Measurements from ENCODE around the gene HOXB2. TPM values are rescaled to one million over a fixed set of nuclear protein-coding genes. Genes with fewer than 3 reads are reported as not detected.
A peak's percentile ranks its signal among the peaks of the same experiment; 100 is the strongest.

HOXB2 gene
- total and polyA plus RNA-seq, 3 donors from 2014 or later: 1.8 to 4.2 (median 3.3) TPM

DNA sequence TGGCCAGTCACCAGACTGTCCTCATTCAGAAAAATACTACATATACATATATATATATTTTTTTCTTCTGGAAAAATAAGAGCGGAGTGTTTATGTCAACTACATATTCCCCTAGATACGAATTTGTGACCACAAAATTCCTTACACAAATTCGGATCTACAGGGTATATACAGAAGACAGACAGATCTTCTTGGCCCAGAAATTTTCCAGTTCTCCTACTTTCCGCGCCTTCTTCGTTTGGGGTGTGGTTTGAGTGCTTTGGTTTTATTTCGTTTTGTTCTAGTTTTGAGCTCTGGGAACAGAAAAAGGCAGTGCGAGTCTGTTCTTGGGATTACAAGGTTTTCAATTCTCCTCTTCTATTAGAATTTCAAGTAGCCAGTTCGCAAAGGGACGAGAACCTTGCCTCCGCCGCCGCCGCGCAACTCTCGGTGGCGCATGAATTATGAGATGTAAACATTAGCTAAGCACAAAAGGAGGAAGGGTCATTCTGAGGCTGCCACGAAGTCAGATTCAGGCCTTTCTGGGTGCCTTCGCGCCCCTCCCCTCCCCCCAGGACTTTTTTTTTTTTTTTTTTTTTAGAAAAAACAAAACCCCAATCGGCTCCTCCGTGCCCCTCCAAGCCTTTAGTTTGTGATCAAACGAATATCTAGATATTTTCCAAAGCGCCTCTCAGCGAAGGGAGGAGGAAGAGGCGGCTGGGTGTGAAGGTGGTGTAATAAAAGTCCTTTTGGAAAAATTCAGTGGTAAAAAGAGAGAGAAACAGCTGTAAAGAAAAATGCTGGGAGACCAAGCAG, 35.0 kb upstream of the HOXB2 start:
- H3K9me3 ChIP-seq: no peaks in the 10 kb centered on the region
- intact Hi-C loops (cut with DNase I; ENCODE audit: low total_unique reads): no loop called here
- H3K4me3 ChIP-seq: peak overlapping the region in 1 of 2 donors; percentile 43
- H3K27ac ChIP-seq: no peak overlapping the region
- TF ChIP-seq POLR2A (IDR thresholded peaks at IDR 0.05): no peak
- TF ChIP-seq, protein P1, sequence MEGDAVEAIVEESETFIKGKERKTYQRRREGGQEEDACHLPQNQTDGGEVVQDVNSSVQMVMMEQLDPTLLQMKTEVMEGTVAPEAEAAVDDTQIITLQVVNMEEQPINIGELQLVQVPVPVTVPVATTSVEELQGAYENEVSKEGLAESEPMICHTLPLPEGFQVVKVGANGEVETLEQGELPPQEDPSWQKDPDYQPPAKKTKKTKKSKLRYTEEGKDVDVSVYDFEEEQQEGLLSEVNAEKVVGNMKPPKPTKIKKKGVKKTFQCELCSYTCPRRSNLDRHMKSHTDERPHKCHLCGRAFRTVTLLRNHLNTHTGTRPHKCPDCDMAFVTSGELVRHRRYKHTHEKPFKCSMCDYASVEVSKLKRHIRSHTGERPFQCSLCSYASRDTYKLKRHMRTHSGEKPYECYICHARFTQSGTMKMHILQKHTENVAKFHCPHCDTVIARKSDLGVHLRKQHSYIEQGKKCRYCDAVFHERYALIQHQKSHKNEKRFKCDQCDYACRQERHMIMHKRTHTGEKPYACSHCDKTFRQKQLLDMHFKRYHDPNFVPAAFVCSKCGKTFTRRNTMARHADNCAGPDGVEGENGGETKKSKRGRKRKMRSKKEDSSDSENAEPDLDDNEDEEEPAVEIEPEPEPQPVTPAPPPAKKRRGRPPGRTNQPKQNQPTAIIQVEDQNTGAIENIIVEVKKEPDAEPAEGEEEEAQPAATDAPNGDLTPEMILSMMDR (IDR thresholded peaks at IDR 0.05): no peak
- no peaks in the 10 kb centered on the region for H3K27me3 ChIP-seq
- H3K4me1 ChIP-seq: peaks cover 7% of the 10 kb centered on the region
- DNase-seq: no peak
- WGBS, 2 donors: 10 to 14% methylated on average over 26 of the region's 26 CpGs
- no peaks in the 10 kb centered on the region for H3K36me3 ChIP-seq (ENCODE audit: low read depth, missing control alignments)

DNA sequence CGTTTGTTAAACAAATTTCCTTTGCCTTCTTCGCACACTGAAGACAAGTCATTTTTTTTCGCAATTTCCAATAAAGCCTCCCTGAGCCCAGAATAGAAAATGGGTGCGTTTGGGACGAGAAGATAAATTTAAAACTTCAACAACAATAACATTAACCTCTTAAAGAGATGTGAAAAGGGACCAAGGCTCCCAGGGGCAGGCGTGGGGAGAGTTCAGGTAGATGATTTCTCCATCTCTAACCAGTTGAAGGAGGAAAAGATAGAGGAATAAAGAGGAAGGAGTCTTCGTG, 34.5 kb upstream of the HOXB2 start:
- Histone ChIP-seq H3K27me3 (no peaks in the 10 kb centered on the region), H3K4me3 (peak overlapping the region in 1 of 2 donors; percentile 43), H3K27ac (no peak overlapping the region), H3K4me1 (peaks cover 6% of the 10 kb centered on the region), H3K9me3 (no peaks in the 10 kb centered on the region), H3K36me3 (ENCODE audit: low read depth, missing control alignments) (no peaks in the 10 kb centered on the region)
- intact Hi-C loops (cut with DNase I; ENCODE audit: low total_unique reads): no loop called here
- DNase-seq: no peak
- TF ChIP-seq POLR2A (IDR thresholded peaks at IDR 0.05): no peak
- TF ChIP-seq, protein P1 (IDR thresholded peaks at IDR 0.05): no peak
- 14 to 20% methylated on average over 7 of the region's 7 CpGs for WGBS, 2 donors

DNA sequence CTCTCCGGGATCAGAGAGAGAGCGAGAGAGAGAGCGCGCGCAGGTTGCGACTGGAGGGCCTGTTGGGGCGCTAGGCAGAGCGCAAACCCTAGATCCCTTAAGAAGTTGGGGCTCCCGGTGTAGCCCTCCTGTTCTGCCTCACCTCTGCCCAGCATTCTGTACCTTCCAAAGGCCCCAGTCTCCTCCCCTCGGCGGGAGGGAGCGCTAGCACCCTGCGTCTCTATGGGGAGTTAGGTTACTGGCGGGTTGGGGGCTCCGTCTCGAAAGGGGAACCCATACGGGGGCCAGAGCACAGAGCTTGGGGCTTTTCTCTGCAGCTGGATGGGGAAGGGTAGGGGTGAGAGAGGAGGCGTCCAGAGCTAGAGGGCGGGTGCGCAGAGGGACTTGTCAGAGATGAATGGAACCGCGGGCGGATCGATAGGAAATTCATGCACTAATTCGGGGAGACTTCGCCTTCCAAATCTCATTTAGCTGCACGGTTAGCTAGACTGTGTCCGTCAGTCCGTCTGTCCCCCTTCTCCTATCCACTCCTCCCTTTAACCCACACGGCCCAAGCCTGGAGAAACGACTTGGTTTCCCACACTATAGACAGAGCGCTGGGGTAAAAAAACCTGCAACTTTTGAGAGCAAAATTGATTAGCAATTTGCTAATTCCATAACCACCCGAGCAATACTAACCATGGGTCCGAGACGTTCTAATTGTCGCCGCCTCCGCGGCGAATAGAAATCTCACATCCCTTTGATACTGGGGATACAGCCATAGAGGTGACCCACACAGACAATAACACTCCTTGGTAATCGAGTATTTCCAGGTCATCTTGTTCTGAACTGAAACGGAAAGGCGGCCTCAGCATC, 33.9 kb upstream of the HOXB2 start:
- Histone ChIP-seq H3K4me3 (peak overlapping the region; percentile 40 to 43), H3K4me1 (peaks cover 6% of the 10 kb centered on the region), H3K27me3 (no peaks in the 10 kb centered on the region), H3K9me3 (no peaks in the 10 kb centered on the region), H3K27ac (no peak overlapping the region), H3K36me3 (ENCODE audit: low read depth, missing control alignments) (no peaks in the 10 kb centered on the region)
- intact Hi-C loops (cut with DNase I; ENCODE audit: low total_unique reads): no loop called here
- WGBS, 2 donors: 9% methylated on average over 33 to 43 of the region's 43 CpGs
- no peak for TF ChIP-seq POLR2A (IDR thresholded peaks at IDR 0.05)
- TF ChIP-seq, protein P1 (IDR thresholded peaks at IDR 0.05): no peak
- no peak for DNase-seq

DNA sequence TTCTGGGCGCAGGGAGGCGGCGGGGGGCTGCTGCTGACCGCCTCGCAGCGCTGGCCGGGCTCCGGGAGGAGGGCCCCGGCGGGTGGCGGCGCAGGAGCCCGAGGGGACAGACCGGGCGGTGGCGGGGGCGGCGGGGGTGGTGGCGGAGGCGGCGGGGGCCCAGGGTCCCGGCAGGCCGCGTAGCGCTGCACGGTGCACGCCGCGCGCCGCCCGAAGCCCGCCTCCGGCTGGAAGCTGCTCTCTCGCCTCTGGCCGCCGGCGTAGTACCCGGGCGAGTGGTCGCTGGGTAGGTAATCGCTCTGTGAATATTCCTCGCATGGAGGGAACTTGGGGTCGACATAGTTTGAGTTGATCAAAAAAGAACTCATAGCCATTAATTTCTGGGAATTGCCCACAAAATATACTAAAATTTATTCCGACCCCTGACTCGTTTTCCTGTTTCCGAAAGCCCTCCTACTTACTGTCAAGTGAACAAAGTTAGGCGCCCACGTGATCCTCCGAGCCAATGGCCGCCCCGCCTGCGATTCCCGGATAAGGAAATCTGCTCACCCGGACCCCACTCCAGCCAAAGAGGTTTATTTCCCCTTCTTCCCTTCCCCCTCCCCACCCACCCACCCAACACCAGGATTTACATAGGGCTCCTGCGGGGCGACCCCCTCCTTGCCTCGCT, 33.2 kb upstream of the HOXB2 start, which contains the start of gene HOXB4:
TSS of gene HOXB4 (minus strand) at position 405 of the 670 bp plus-strand sequence. CDS start at position 374, 31 bp downstream.
- Histone ChIP-seq H3K4me1 (peaks cover 6% of the 10 kb centered on the region), H3K27ac (no peak within 1 kb of the TSS), H3K27me3 (no peaks in the 10 kb centered on the region), H3K36me3 (ENCODE audit: low read depth, missing control alignments) (no peaks in the 10 kb centered on the region), H3K9me3 (no peaks in the 10 kb centered on the region), H3K4me3 (peak within 1 kb of the TSS; percentile 40 to 44)
- DNase-seq: peak; percentile 77
- TF ChIP-seq, protein P1 (IDR thresholded peaks at IDR 0.05): no peak
- 2 to 4% methylated on average over 25 to 55 of the region's 58 CpGs for whole genome bisulfite sequencing, 2 donors
- intact Hi-C loops (cut with DNase I; ENCODE audit: low total_unique reads): no loop called here

All from testis (tissue), 3 donors.